AG04450 (cell line): Measurements from ENCODE around the gene FLYWCH1. TPM values are rescaled to one million over a fixed set of nuclear protein-coding genes. Genes with fewer than 3 reads are reported as not detected.

Experiments used
- CTCF ChIA-PET: fragments of 300-600, 350-600 bp; formaldehyde crosslinking; extraction: SDS; loops from one replicate; lab custom pipeline; 2022; ENCODE audit warnings: antibody characterized with exemption, inconsistent platforms; lab: Charles Lee
- POLR2A ChIA-PET: fragments of 350-600 bp; formaldehyde crosslinking; extraction: SDS; loops from one replicate; lab custom pipeline; 2021; ENCODE audit warnings: antibody characterized with exemption, inconsistent platforms; lab: Yijun Ruan, JAX
- DNase-seq: peaks from one replicate; pipeline ENCODE4 v3.0.0-alpha.2; 2011; ENCODE audit warnings: low read depth, low spot score
- H3K27ac ChIP-seq: one replicate; pipeline ENCODE4 v1.5.1; 2012; ENCODE audit warnings: low read depth, low read length, control low read depth
- H3K27me3 ChIP-seq: one replicate; pipeline ENCODE4 v1.6.0; 2012; ENCODE audit warnings: low read length; ENCODE audit not compliant: control insufficient read depth, insufficient read depth
- H3K4me3 ChIP-seq: 2 replicates; pipeline ENCODE4 v1.5.1; 2011; ENCODE audit warnings: mild to moderate bottlenecking, low read depth, low read length, control low read depth
- H3K9me3 ChIP-seq: 2 replicates; pipeline ENCODE4 v1.5.1; 2012; ENCODE audit warnings: low read length; ENCODE audit not compliant: control insufficient read depth, insufficient read depth
- CTCF ChIP-seq: IDR thresholded peaks from 2 replicates; pipeline ENCODE4 v1.5.1; 2011; ENCODE audit warnings: low read depth, low read length, control low read depth, inconsistent platforms
- polyA plus RNA-seq: library from polyadenylated mRNA; depleted of rRNA; stranded (reverse); fragments of >200 nt; gene quantifications from 2 replicates; pipeline ENCODE4 v1.2.3, GENCODE V29; 2011

Gene FLYWCH1
- polyA plus RNA-seq, 1 experiment = 15.1 TPM

- no peak for DNase-seq
- CTCF ChIA-PET = interaction anchor here (0.9 kb wide), 1 partner anchor 30 kb away, joined by 3 read pairs; no protein-coding TSS in a partner anchor
- peaks cover 30% of the 10 kb centered on the region for H3K27me3 ChIP-seq
Observed at GRCh38 chr16:2956579-2956956, 44.8 kb downstream of the FLYWCH1 start.

DNA sequence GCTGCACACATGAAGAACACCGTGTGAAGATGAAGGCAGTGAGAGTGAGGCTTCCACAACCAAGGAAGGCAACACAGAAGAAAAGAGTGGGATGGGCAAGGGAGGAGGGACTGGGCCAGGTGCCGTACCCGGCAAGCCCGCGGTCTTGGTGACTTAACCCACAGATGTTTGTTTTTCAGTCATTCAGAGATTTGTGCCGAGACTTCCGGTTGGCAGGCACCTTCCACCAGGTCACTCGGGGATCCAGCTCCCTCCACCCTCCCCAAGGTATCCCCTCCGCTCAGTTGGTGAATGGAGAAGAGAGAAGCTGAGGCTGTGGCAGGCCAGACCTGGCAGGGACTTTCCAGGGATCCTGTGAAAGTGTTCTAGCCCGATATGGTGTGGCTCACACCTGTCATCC is 47.5 kb downstream of the FLYWCH1 start:
- ChIA-PET CTCF (interaction anchor here (1.5 kb wide), 1 partner anchor 32 kb away, joined by 5 read pairs; no protein-coding TSS in a partner anchor), POLR2A (interaction anchor here (0.6 kb wide), 1 partner anchor 62 kb away, joined by 4 read pairs; no protein-coding TSS in a partner anchor)
- DNase-seq = no peak
- Histone ChIP-seq H3K9me3 (no peaks in the 10 kb centered on the region; the same call in 1 of the 2 replicates), H3K27me3 (peaks cover 36% of the 10 kb centered on the region), H3K4me3 (no peak overlapping the region), H3K27ac (no peak overlapping the region)
- no peak for TF ChIP-seq CTCF

More at GRCh38 chr16:2956579-2956956, 44.8 kb downstream of the FLYWCH1 start:
- no peak overlapping the region for H3K4me3 ChIP-seq
- POLR2A ChIA-PET = no interaction called here
- TF ChIP-seq CTCF = no peak
- no peaks in the 10 kb centered on the region; the same call in 1 of the 2 replicates for H3K9me3 ChIP-seq
- no peak overlapping the region for H3K27ac ChIP-seq

DNA sequence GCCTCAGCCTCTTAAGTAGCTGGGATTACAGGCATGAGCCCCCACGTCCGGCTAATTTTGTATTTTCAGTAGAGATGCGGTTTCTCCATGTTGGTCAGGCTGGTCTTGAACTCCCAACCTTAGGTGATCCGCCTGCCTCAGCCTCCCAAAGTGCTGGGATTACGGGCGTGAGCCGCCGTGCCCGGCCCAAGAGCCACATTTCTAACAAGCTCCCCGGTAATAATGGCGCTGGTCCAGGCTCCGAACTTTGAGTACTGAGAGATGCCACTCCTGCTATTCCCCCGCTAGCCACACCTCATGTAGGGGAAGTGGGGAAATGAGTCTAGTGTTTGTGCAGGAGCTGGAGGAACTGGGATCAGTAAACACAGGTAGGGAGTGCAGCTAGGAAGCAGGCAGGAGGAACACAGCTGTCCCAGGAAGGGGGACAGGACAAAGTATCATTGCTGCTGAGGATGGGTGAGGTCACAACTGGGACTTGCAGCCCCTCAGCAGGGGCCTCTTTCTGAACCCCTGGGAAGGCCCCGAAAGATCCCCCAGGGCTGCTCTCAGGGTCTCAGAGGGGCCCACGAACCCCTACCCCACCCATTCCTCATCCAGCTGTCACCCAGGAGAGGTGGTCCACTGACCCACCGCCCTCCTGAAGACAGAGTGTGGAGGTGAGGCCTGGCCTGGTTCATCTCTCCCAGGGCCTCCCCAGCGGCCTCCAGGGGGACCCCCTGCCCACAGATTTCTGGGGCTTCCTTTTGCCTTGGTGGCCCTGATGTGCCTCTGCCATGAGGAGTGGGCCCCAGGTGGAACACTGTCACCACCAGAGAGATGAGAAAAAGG is 48.7 kb downstream of the FLYWCH1 start:
- Histone ChIP-seq H3K27me3 (peaks cover 38% of the 10 kb centered on the region), H3K9me3 (no peaks in the 10 kb centered on the region; the same call in 1 of the 2 replicates), H3K27ac (no peak overlapping the region), H3K4me3 (no peak overlapping the region)
- POLR2A ChIA-PET = no interaction called here
- no peak for TF ChIP-seq CTCF
- DNase-seq = no peak
- CTCF ChIA-PET = interaction anchor here (0.6 to 1.8 kb wide), 4 partner anchors 9 to 154 kb away, joined by 3 to 17 read pairs (median 6); no protein-coding TSS in a partner anchor

DNA sequence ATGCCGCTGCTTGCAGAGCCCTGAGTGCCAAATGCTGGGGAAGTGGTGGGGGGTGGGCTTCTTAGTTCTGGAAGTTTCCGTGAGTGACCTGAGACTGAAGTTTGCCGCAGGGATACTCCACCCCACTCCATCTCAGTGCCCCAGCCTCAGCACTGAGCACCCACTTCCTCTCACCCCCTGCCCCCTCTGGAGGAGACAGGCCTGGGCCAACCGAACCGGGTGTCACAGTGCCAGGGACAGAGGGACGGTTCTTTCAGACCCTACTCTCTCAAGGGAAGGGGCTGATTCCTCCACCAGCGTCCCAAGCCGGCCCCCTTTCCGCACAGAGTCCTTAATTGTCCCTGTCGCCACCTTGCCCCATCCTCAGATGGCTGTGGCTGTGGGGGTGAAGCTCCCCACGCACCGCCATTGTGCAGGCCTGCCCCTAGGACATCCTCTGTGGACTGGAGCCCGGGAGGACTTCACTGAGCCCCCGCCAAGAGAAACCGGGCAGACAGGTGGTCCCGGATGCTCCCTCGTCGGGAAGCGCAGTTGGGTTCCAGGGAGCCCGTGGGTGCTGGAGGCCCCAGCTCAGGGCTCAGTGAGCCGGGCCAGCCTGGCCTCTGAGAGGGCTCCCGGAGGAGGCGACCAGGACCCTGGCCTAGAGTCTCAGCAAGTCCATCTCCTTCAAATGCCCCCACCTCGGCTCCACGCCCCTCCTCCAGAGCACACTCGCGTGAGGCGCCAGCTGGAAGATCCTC is 50.8 kb downstream of the FLYWCH1 start:
- DNase-seq = no peak
- Histone ChIP-seq H3K27ac (no peak overlapping the region), H3K4me3 (no peak overlapping the region), H3K27me3 (peaks cover 37% of the 10 kb centered on the region), H3K9me3 (no peaks in the 10 kb centered on the region; the same call in 1 of the 2 replicates)
- no peak for TF ChIP-seq CTCF
- ChIA-PET CTCF (interaction anchor here (0.8 to 1.8 kb wide), 4 partner anchors 11 to 23 kb away, joined by 3 to 17 read pairs (median 4); no protein-coding TSS in a partner anchor), POLR2A (interaction anchor here (0.6 kb wide), 1 partner anchor 24 kb away, joined by 11 read pairs; no protein-coding TSS in a partner anchor)
